Measurements from ENCODE around the gene ELP1. TPM values are rescaled to one million over a fixed set of nuclear protein-coding genes. Genes with fewer than 3 reads are reported as not detected.

The ELP1 gene
- polyA plus RNA-seq, 2 of the 4 experiments (the other 2 are of a cell fraction) = 25.4 to 35.8 TPM

- H3K4me2 ChIP-seq = no peak overlapping the region
- H3K4me1 ChIP-seq = peaks cover 10% of the 10 kb centered on the region
- H3K9me3 ChIP-seq = no peaks in the 10 kb centered on the region
- H3K27ac ChIP-seq = no peak overlapping the region
- no peak for FAIRE-seq
- ChIA-PET CTCF (no interaction called here), POLR2A (no interaction called here)
- ATAC-seq = no peak
- DNase-seq (ENCODE audit: low read depth in 1 of 2, low spot score in 1 of 2) = no peak
- 90% methylated on average over 5 of the region's 5 CpGs for WGBS (ENCODE audit: missing lambda C conversion rate)
- no peak overlapping the region for H3K4me3 ChIP-seq
- TF ChIP-seq SMC3 (IDR thresholded peaks at IDR 0.05) (no peak), MAX (IDR thresholded peaks at IDR 0.05) (no peak), MAFK (IDR thresholded peaks at IDR 0.05; ENCODE audit: partially characterized antibody) (no peak), CHD2 (IDR thresholded peaks at IDR 0.05; ENCODE audit: low read length, partially characterized antibody) (no peak), HDAC2 (IDR thresholded peaks at IDR 0.05) (no peak), E2F6 (IDR thresholded peaks at IDR 0.05; ENCODE audit: borderline replicate concordance, low read depth) (no peak), ESRRA (IDR thresholded peaks at IDR 0.05; ENCODE audit: borderline replicate concordance, low read length) (no peak), RARB (CRISPR knock-in tag; IDR thresholded peaks at IDR 0.05) (no peak), JUN (IDR thresholded peaks at IDR 0.05) (no peak), POLR2A (IDR thresholded peaks at IDR 0.05; ENCODE audit: low read length) (no peak), KDM1A (IDR thresholded peaks at IDR 0.05; ENCODE audit: low read depth) (no peak), RFX5 (IDR thresholded peaks at IDR 0.05) (no peak), PBX3 (IDR thresholded peaks at IDR 0.05) (no peak), ATOH8 (CRISPR knock-in tag; IDR thresholded peaks at IDR 0.05; ENCODE audit: low read depth) (no peak), RCOR1 (IDR thresholded peaks at IDR 0.05; ENCODE audit: low read depth, low read length) (no peak), NR3C1 (IDR thresholded peaks at IDR 0.05) (no peak), ZC3H11A (IDR thresholded peaks at IDR 0.05) (no peak)
Observed at GRCh38 chr9:108937561-108938305, 3.8 kb upstream of the ELP1 start.

- DNase-seq (ENCODE audit: low read depth in 1 of 2, low spot score in 1 of 2) = peak; percentile 73 to 84
- H3K9me3 ChIP-seq = no peaks in the 10 kb centered on the region
- H3K4me2 ChIP-seq = peak within 1 kb of the TSS; percentile 92
- peak within 1 kb of the TSS; percentile 85 for H3K4me3 ChIP-seq
- TF ChIP-seq POLR2A (IDR thresholded peaks at IDR 0.05; ENCODE audit: low read length) (peak; percentile 70), HEYL (CRISPR knock-in tag; IDR thresholded peaks at IDR 0.05) (no peak), JUN (IDR thresholded peaks at IDR 0.05) (peak in 1 of 2 experiments; percentile 51; a peak in 1 of 5 replicates)
- ATAC-seq = peak; percentile 91
- H3K27ac ChIP-seq = peak within 1 kb of the TSS; percentile 89 to 94
- POLR2A ChIA-PET = interaction anchor here (0.5 to 0.6 kb wide), 2 partner anchors 20 to 361 kb away, joined by 3 read pairs; no protein-coding TSS in a partner anchor
- no peak for FAIRE-seq
- CTCF ChIA-PET = no interaction called here
- peaks cover 14% of the 10 kb centered on the region for H3K4me1 ChIP-seq
- 1% methylated on average over 22 of the region's 47 CpGs for WGBS (ENCODE audit: missing lambda C conversion rate)
Observed at GRCh38 chr9:108934323-108934893, 484 bp upstream of the ELP1 start, which contains the start of gene ABITRAM. TSS of gene ABITRAM (plus strand) at chr9:108934400. CDS start at chr9:108934487, 87 bp downstream.

- ChIA-PET POLR2A (no interaction called here), CTCF (interaction anchor here (0.5 kb wide), 1 partner anchor 18 kb away, joined by 3 read pairs; no protein-coding TSS in a partner anchor)
- Histone ChIP-seq H3K4me1 (peaks cover 14% of the 10 kb centered on the region), H3K4me3 (peak overlapping the region; percentile 85), H3K27ac (peak overlapping the region; percentile 89 to 94), H3K9me3 (no peaks in the 10 kb centered on the region), H3K4me2 (peak overlapping the region; percentile 92)
- no peak for FAIRE-seq
- ATAC-seq = peak in 1 of 2 experiments; percentile 6; a peak in 1 of 6 replicates
- WGBS (ENCODE audit: missing lambda C conversion rate) = 4% methylated on average over 25 of the region's 25 CpGs
- peak in 1 of 2 experiments; percentile 33 for DNase-seq (ENCODE audit: low read depth in 1 of 2, low spot score in 1 of 2)
- TF ChIP-seq RAD21 (conservative IDR thresholded peaks at IDR 0.05 in 1 of 2, IDR thresholded peaks at IDR 0.05 in 1 of 2) (no peak), ELK1 (IDR thresholded peaks at IDR 0.05; ENCODE audit: low read depth, low read length) (no peak), FOXS1 (CRISPR knock-in tag; IDR thresholded peaks at IDR 0.05) (no peak), JUN (IDR thresholded peaks at IDR 0.05) (no peak), NFE2L2 (conservative IDR thresholded peaks at IDR 0.05; ENCODE audit: low read length) (no peak), HOXA7 (CRISPR knock-in tag; IDR thresholded peaks at IDR 0.05) (no peak), CHD2 (IDR thresholded peaks at IDR 0.05; ENCODE audit: low read length, partially characterized antibody) (no peak), HMGXB4 (CRISPR knock-in tag; IDR thresholded peaks at IDR 0.05; ENCODE audit: borderline replicate concordance) (no peak), PBX3 (IDR thresholded peaks at IDR 0.05) (no peak), NR3C1 (IDR thresholded peaks at IDR 0.05) (no peak), CBX8 (IDR thresholded peaks at IDR 0.05) (no peak), KDM5A (IDR thresholded peaks at IDR 0.05) (no peak)
Observed at GRCh38 chr9:108933231-108933717, 650 bp downstream of the ELP1 start.
